C4-2B (cell line): ENCODE results near the gene NCAM2.

Experiments used
- CTCF ChIP-seq: fragments of 450-650 bp; conservative IDR thresholded peaks from 2 replicates; pipeline ENCODE4 v1.5.1; 2017; ENCODE audit warnings: mild to moderate bottlenecking
- ZFX ChIP-seq: fragments of 450-650 bp; IDR thresholded peaks from 2 replicates; pipeline ENCODE4 v1.6.1; 2017

- TF ChIP-seq CTCF, result no peak
- no peak for TF ChIP-seq ZFX
Observed at GRCh38 chr21:21165063-21165645, 166.9 kb downstream of the NCAM2 start.
